Liver (tissue), 3 donors: Measurements from ENCODE around the gene TLR7.

Source experiments
- CTCF ChIP-seq: fragments of 150-350 bp; IDR thresholded peaks from 2 replicates; pipeline ENCODE4 v1.5.1; 2017; ENCODE audit warnings: improper control_type of control experiment, low read depth, low read length; ENCODE audit not compliant: missing input control
- NR2F2 ChIP-seq: IDR thresholded peaks from 2 replicates; pipeline ENCODE4 v1.6.1; 2016; ENCODE audit warnings: antibody characterized with exemption
- RAD21 ChIP-seq, 2 donors: IDR thresholded peaks; 2 replicates each; pipeline ENCODE4 v1.6.1; 2016; ENCODE audit warnings: antibody characterized with exemption in 2 of 2, mild to moderate bottlenecking in 2 of 2
- REST ChIP-seq: IDR thresholded peaks from 2 replicates; pipeline ENCODE4 v1.6.1; 2016; ENCODE audit warnings: antibody characterized with exemption, mild to moderate bottlenecking
- SP1 ChIP-seq: IDR thresholded peaks from 2 replicates; pipeline ENCODE4 v1.6.1; 2018; ENCODE audit warnings: antibody characterized with exemption, mild to moderate bottlenecking
- TAF1 ChIP-seq: conservative IDR thresholded peaks from 2 replicates; pipeline ENCODE4 v1.6.1; 2016; ENCODE audit warnings: antibody characterized with exemption, mild to moderate bottlenecking
- donor health status: healthy.
- donor health status: healthy.

DNA sequence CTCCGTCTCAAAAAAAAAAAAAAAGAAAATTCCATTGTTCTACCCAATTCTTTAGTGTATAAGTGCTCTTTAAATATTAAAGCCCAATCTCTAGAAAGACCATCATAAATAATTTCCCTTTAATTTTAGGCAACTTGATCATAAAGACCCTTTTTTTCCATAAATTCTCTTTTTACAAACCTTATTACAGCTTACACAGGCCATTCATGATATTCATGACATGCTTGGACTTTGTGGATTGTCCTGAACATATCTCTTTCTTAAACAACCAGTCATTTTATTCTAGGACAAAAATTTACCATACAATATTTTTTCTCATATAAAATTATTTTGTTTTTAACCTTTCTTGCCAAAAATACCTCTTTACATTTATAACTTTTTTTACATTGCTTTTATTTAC is 70.1 kb downstream of the TLR7 start:
- TF ChIP-seq SP1 (no peak), REST (no peak), RAD21 (IDR thresholded peaks at IDR 0.05) (no peak), TAF1 (no peak), NR2F2 (no peak), CTCF (no peak)
